ELF-1 (cell line): ENCODE measurements around the gene E4F1.

ENCODE experiments used
- DNase-seq: peaks from one replicate; pipeline ENCODE4 v3.0.0-alpha.2; 2016; ENCODE audit warnings: low read depth, low spot score

E4F1 gene

DNA sequence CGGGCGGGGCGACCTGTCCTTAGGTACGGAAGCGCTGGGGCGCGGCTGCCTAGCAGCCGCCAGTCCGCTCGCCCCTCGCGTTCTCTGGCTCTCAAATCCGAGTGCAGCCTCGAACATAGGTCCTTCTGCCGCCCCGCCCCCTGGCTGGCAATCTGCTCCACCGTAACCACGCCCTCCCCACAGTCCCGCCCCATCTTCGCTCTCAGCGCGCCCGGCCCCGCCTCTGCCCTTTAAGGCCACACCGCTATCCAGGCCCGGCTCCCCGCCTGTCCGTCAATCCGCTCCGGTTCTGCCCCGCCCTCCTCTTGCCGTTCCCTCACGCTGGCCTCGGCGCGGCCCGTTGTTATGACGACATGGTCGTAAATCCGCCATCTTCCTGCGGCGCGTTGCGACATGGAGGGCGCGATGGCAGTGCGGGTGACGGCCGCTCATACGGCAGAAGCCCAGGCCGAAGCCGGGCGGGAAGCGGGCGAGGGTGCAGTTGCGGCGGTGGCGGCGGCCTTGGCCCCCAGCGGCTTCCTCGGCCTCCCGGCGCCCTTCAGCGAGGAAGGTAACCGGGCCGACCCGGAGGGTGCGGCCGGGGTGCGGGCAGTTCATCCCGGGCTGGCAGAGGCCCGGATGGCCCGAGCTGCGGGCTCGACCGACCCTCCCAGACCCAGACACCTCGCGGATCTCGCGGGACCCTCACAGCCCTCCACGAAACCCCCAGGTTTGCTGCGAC is at the start of gene E4F1:
E4F1 (plus strand) TSS at position 371 of the 721 bp plus-strand sequence; CDS start at position 394, 23 bp downstream.
- peak; percentile 100 for DNase-seq

GRCh38 chr16:2173916-2174315 is 49.5 kb upstream of the E4F1 start:
- no peak for DNase-seq

GRCh38 chr16:2174396-2175131 is 48.8 kb upstream of the E4F1 start:
- no peak for DNase-seq

DNA sequence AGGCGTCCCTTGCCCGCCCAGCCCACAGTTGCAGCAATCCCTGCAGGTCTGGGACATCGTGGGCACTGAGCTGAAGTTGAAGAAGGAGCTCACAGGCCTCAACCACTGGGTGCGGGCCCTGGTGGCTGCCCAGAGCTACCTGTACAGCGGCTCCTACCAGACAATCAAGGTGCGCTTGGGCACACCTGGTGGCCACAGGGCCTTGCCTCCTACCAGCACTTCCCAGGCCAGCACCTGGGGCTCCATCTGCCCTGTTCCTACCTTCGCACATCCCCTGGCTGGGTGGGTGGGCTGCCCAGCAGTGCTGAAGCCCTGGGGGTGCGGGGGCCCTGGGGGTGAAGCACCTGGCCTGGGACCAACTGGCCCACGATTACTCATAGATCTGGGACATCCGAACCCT is 47.9 kb upstream of the E4F1 start:
- DNase-seq: no peak

GRCh38 chr16:2176047-2176446 is 47.3 kb upstream of the E4F1 start:
- no peak for DNase-seq

DNA sequence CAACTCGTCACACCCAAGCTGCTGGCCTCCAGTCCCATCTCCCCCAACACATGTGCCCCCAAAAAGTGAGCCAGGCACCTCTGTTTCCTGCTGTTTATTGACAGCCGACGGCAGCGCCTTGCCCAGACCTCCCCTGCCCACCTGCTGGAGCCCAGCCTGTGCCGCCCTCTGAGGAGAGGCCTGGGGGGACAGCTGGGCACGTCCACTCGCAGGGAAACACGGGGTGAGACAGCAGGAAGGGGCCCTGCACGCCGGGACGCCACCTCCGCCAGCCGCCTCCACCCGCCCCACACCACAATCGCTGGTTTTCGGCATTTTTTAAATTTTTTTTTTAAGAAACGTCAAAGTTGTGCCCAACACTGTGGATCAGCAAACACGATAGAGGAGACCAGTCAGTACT is 46.3 kb upstream of the E4F1 start:
- no peak for DNase-seq

DNA sequence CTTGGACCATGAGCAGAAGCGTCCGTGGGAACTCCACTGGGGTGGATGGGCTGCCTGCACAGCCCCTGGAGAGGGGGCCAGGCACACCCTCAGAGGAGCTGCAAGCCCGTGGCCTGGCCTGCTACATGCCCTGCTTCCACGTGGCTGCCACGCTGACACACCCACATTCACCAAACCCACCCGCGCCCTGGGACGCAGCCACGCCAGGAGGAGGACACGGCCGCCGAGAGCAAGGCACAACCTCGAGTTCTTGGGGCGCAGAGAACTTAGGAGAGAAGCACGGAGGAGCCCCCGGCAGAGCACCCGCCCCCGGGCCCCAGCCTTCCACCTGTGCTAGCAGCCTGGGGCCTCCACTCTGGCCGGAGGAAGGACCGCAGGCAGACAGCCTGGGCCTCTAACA is 45.8 kb upstream of the E4F1 start:
- no peak for DNase-seq

DNA sequence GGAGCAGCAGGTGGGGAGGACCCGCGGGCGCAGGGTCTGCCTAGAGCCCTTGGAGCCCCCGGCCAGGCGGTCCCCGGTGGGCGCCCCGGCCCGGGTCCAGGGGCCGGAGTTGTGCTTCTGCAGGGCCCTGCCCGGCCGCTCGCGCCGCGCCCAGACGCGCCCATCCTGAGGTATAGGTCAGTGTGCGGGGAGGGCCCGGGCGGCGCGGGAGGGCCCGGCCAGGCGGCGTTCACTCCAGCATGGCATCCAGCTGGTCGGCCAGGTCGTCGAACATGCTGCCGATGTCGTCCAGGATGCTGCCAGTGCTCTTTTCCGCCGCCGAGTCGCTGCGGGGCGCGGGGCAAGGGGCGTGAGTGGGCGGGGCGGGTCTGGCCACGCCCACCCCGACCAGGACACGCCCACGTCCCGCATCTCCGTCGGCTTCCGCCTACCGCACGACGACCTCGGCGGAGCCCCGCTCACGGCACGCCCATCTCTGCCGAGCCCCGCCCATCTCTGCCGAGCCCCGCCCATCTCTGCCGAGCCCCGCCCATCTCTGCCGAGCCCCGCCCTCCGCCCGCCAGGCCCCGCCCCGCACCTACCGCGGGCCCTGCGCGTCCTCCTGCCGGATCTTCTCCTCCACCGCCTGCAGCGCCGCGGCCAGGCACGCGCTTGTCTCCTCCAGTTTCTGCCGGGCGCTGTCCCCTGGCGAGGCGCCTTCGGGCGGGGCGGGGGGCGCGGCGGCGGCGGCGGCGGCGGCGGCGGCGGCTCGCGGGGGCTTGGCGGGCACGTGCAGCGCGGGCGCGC is 44.9 kb upstream of the E4F1 start:
- peak; percentile 82 for DNase-seq

- DNase-seq: no peak
Measured at GRCh38 chr16:2179107-2179501, 44.3 kb upstream of the E4F1 start.

DNA sequence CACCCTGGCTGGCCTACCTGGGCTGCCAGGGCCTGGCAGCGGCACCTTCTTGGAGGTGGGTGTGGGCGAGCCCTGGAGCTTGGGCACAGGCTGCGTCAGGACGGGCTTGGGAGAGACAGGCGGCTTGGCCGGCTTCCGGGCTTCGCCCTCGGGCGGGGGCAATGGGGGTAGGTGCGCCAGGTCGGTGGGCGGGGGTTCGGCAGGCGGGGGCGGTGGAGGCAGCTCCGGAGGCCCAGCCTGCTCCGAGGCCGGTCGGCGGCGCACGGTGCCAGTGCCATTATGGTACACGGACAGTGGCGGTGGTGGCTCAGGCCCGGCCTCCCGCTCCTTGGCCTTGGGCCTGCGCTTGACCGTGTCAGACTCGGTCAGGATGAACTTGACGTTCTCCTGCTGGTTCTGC is 43.8 kb upstream of the E4F1 start:
- no peak for DNase-seq

- no peak for DNase-seq
Measured at GRCh38 chr16:2180461-2180860, 42.9 kb upstream of the E4F1 start.

DNA sequence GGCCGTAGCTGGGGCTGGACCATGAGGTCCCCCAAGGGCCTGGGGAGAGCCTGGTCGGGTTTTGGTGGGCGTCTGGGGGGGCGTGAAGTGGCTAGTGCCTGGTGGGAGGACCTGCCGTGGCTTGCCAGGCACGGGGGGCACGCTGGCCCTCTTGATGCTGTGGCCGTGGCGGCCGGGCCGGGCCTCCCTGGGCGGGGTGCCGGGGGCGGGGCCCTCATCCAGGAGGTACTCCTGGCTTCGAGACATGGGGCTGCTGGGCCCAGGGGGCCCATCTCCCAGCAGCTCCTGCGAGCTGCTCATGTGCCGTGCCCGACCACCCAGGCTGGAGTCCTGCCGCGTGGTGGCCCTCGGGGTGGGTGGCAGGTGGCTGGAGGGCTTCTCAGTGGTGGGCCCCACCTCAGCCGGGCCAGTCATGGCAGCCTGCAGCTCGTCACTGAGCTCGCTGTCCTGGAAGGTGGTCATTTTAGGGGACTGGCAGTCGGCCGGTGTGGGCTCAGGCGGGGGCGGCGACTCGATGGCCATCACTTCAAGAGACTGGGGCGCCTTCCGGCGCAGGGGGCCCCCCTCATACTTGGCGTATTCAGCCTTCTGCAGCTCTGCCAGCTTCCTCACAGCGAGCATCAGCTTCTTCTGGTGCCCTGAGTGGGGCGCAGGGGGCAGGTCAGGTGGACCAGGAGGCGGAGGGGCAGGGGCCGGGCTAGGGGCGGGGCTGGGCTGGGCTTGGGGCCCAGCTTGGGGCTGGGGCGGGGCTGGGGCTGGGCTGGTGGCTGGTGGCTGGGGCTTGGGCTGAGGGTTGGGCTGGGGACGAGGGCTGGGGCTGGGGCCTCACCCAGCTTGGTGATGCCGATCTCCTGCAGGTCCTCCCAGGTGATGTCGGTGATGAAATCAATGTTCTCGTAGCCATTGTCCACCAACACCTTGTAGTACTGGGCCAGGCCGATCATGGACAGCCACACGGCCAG is 42.1 kb upstream of the E4F1 start:
- DNase-seq: no peak

- no peak for DNase-seq
Measured at GRCh38 chr16:2181952-2182351, 41.4 kb upstream of the E4F1 start.

- no peak for DNase-seq
Measured at GRCh38 chr16:2183671-2184070, 39.7 kb upstream of the E4F1 start.

GRCh38 chr16:2184346-2184745 is 39.0 kb upstream of the E4F1 start:
- DNase-seq: no peak

- no peak for DNase-seq
Measured at GRCh38 chr16:2184962-2185361, 38.4 kb upstream of the E4F1 start.

GRCh38 chr16:2186064-2186463 is 37.3 kb upstream of the E4F1 start:
- DNase-seq: no peak

DNA sequence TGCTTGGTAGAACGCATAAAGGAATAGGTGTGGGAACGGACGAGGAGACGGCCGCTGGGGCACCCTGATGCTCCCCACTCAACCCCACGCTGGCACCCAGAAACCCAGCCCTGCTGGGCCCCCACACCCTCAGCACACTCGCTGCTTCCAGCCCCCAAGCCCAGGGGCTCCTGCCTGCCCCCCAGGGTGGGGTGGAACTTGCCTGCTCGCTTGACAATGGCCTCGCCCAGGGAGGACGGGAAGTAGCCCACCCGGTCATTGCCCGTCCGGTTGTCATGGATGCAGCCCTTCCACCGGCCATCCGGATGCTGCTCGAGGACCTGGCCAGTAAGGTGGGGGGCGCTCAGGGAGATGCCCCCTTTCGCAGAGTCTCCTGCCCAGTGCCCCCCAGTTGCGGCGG is 36.9 kb upstream of the E4F1 start:
- DNase-seq: no peak

- DNase-seq: no peak
Measured at GRCh38 chr16:2187212-2187611, 36.2 kb upstream of the E4F1 start.

GRCh38 chr16:2188395-2188794 is 35.0 kb upstream of the E4F1 start:
- DNase-seq: no peak

DNA sequence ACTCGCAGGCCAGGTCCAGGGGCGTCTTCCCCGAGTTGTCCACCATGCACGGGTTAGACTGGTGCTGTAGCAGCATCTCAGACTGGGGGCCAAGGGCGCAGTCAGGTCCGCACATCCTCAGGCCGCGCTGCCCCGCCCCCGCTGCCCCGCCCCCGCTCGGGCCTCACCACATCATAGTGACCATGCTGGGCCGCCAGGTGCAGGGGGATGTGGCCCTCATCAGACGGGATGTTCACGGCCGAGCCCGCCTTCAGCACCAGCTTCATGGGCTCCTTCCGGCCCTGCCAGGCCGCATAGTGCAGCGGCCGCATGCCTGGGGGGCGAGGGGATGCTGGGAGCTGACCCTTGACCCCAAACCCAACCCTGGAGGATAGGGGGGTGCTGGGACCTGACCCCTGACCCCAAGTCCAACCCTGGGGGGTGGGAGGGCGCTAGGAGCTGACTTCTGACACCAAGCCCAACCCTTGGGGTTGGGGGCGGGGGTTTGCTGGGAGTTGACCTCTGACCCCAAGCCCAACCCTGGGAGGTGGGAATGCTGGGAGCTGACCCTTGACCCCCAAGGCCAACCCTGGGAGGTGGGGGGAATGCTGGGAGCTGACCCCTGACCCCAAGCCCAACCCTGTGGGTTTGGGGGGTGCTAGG is 34.0 kb upstream of the E4F1 start:
- peak; percentile 35 for DNase-seq
